Adipose tissue (tissue), 3 donors: ENCODE results near the gene NELFA. TPM values are rescaled to one million over a fixed set of nuclear protein-coding genes. Genes with fewer than 3 reads are reported as not detected.

ENCODE experiments used
- H3K27ac ChIP-seq: one replicate; pipeline ENCODE4 v1.5.1; 2013; ENCODE audit warnings: low read depth, low read length
- WGBS, 3 donors: extraction: QIAGEN DNeasy Blood & Tissue Kit; methylation state at CpG; one replicate each; pipeline ENCODE4 v1.1.7; 2013; 5-methylcytosine and 5-hydroxymethylcytosine counted together
- polyA plus RNA-seq, 3 donors: library from polyadenylated mRNA; stranded (reverse); fragments of 200-250 nt; gene quantifications; one replicate each; pipeline ENCODE4 v1.2.3, GENCODE V29; 2013
- donor health status: healthy with polysubstance abuse.
- donor health status: Bipolar disorder and iron deficiency.
- donor health status: healthy.

NELFA gene
- 10 to 100 TPM; 13.5 to 20.5 (median 16.9) TPM for polyA plus RNA-seq

GRCh38 chr4:2008921-2009650 lies at the start of gene NELFA:
Gene NELFA, minus strand, starts transcription at chr4:2008974. Its CDS starts 15 bp downstream, at chr4:2008959.
- 0 to 1% (median 1%) methylated on average over 94 to 95 of the region's 95 CpGs for WGBS, 3 donors

GRCh38 chr4:2057382-2058065 lies 48.8 kb upstream of the NELFA start:
- H3K27ac ChIP-seq, result no peak overlapping the region
- 69 to 85% (median 70%) methylated on average over 26 of the region's 26 CpGs for whole genome bisulfite sequencing, 3 donors

More at GRCh38 chr4:2008921-2009650, at the start of gene NELFA:
- H3K27ac ChIP-seq, result peak within 1 kb of the TSS; percentile 92

- no peak overlapping the region for H3K27ac ChIP-seq
- WGBS, 3 donors, result 66 to 79% (median 71%) methylated on average over 6 of the region's 6 CpGs
These were observed 45.4 kb upstream of the NELFA start for GRCh38 chr4:2054217-2054616.

- H3K27ac ChIP-seq, result no peak overlapping the region
- WGBS, 3 donors, result 58 to 84% (median 66%) methylated on average over 10 of the region's 10 CpGs
These were observed 42.3 kb upstream of the NELFA start for GRCh38 chr4:2051086-2051485.

GRCh38 chr4:2049811-2050210 lies 41.0 kb upstream of the NELFA start:
- 81 to 91% (median 91%) methylated on average over 7 of the region's 7 CpGs for WGBS, 3 donors
- no peak overlapping the region for H3K27ac ChIP-seq

GRCh38 chr4:2049381-2049780 lies 40.6 kb upstream of the NELFA start:
- H3K27ac ChIP-seq, result no peak overlapping the region
- 90 to 95% (median 90%) methylated on average over 7 of the region's 7 CpGs for WGBS, 3 donors

GRCh38 chr4:2048831-2049230 lies 40.1 kb upstream of the NELFA start:
- H3K27ac ChIP-seq, result no peak overlapping the region
- 91 to 94% (median 94%) methylated on average over 8 of the region's 8 CpGs for WGBS, 3 donors

GRCh38 chr4:2047781-2048581 lies 39.2 kb upstream of the NELFA start:
- 84 to 91% (median 87%) methylated on average over 25 of the region's 25 CpGs for WGBS, 3 donors
- no peak overlapping the region for H3K27ac ChIP-seq

- WGBS, 3 donors, result 34 to 45% (median 39%) methylated on average over 54 to 57 of the region's 57 CpGs
These were observed 38.4 kb upstream of the NELFA start for GRCh38 chr4:2047031-2047660.

GRCh38 chr4:2046031-2046961 lies 37.5 kb upstream of the NELFA start:
- no peak overlapping the region for H3K27ac ChIP-seq
- 57 to 79% (median 68%) methylated on average over 27 to 28 of the region's 28 CpGs for WGBS, 3 donors

More at GRCh38 chr4:2047031-2047660, 38.4 kb upstream of the NELFA start:
- no peak overlapping the region for H3K27ac ChIP-seq

GRCh38 chr4:2045518-2045951 lies 36.8 kb upstream of the NELFA start:
- 77 to 96% (median 78%) methylated on average over 9 to 11 of the region's 11 CpGs for WGBS, 3 donors
- H3K27ac ChIP-seq, result no peak overlapping the region

- H3K27ac ChIP-seq, result no peak overlapping the region
- WGBS, 3 donors, result 82 to 94% (median 88%) methylated on average over 18 of the region's 18 CpGs
These were observed 36.1 kb upstream of the NELFA start for GRCh38 chr4:2044542-2045517.

GRCh38 chr4:2044119-2044485 lies 35.3 kb upstream of the NELFA start:
- no peak overlapping the region for H3K27ac ChIP-seq
- 72 to 89% (median 89%) methylated on average over 6 of the region's 6 CpGs for WGBS, 3 donors

GRCh38 chr4:2043396-2044118 lies 34.8 kb upstream of the NELFA start:
- WGBS, 3 donors, result 77 to 90% (median 86%) methylated on average over 16 to 18 of the region's 18 CpGs
- H3K27ac ChIP-seq, result no peak overlapping the region

GRCh38 chr4:2042947-2043395 lies 34.2 kb upstream of the NELFA start:
- no peak overlapping the region for H3K27ac ChIP-seq
- WGBS, 3 donors, result 80 to 88% (median 81%) methylated on average over 7 to 8 of the region's 8 CpGs
